NCI-H510A (cell line): ENCODE data around the gene PRPF19.
A peak's percentile ranks its signal among the peaks of the same experiment; 100 is the strongest.
"Not testable (repeated sequence)": the region's sequence is repeated elsewhere in the genome, so short reads cannot be mapped to it uniquely, and the experiment has no call there.

Experiments
- DNase-seq: peaks from one replicate; lab custom pipeline; 2025; lab: John Stamatoyannopoulos, UW

Gene PRPF19

DNA sequence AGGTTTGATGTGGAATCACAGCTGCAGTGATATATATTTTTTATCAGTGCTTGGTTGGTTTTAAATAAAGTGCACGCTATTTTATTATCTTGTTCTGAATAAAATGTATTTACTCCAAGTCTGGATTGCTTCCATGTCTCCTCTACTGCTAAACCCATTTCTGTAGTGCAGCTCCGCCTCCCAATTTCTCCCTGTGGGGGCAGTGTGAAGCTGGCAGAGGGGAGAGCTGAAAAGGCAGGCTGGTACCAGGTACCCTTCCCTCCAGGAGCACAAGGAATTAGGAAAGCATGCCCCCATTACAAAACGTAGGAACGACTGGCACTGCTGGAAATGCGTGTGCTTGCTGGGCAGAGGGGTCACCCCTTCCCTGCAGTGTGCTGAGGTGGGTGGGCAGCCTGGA, 16.9 kb upstream of the PRPF19 start:
- no peak for DNase-seq

DNA sequence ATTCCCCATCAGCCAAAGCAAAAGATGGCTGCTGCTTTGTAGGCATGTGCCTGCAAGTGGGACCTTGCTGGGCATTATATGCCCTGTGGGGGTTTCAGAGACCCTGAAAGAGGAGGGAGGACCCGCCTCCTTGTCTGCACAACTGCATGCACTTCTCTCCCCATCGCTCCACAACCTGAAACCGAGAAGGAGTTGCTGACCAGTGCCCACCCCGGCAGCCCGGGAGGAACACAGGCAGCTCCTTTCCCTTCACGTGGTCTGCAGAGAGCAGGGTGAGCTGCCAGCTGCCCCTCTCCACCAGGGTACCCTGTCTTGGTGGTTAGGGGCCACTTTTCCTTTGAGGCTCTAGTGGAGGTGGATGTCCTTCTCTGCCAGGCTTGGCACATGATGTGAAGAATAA, 16.5 kb upstream of the PRPF19 start:
- no peak for DNase-seq

DNA sequence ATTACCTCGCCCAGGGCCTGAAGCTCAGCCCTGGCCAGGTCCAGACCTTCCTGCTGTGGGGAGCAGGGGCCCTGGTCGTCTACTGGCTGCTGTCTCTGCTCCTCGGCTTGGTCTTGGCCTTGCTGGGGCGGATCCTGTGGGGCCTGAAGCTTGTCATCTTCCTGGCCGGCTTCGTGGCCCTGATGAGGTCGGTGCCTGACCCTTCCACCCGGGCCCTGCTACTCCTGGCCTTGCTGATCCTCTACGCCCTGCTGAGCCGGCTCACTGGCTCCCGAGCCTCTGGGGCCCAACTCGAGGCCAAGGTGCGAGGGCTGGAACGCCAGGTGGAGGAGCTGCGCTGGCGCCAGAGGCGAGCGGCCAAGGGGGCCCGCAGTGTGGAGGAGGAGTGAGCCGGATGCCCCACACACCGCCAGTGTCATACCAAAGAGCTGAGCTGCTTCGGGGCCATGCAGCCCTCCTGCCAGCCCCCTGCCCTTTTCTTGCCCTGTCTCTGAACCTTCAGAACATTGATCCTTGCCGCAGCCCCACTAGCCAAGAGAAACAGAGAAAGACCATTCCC, 15.5 kb upstream of the PRPF19 start:
- DNase-seq: no peak

DNA sequence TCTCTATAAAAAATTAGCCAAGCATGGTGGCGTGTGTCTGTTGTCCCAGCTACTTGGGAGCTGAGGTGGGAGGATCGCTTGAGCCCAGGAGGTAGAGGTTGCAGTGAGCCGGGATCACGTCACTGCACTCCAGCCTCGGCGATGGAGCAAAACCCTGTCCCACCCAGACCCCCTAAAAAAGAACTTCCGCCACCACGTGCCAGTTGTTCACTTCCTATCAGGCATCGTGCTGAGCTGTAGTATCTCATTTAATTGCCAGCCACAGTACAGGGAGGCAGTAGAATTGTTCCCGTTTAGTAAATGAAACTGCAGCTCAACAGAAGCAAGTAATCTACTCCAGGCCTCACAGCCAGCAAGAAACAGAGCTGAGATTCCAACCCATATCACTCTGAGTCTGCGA, 14.9 kb upstream of the PRPF19 start:
- no peak for DNase-seq

DNA sequence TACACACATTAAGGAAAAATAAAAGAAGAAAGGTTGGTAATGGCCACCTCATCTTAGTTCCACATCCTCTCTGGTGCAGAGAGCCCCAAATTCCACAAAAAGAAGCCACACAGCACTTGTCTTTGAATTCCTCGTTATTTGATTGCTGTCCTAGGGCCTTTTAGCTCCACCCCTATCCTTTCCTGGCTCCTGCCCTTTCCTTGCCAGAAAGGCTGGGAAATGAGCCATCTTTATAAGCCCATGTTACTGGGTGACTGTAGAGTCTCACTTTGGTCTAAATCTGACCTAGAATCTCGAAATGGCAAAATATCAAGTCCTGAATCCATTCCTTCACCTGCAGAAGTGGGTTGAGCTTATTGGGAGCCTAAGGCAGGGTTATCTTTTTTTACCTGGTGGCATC, 13.6 kb upstream of the PRPF19 start:
- no peak for DNase-seq

DNA sequence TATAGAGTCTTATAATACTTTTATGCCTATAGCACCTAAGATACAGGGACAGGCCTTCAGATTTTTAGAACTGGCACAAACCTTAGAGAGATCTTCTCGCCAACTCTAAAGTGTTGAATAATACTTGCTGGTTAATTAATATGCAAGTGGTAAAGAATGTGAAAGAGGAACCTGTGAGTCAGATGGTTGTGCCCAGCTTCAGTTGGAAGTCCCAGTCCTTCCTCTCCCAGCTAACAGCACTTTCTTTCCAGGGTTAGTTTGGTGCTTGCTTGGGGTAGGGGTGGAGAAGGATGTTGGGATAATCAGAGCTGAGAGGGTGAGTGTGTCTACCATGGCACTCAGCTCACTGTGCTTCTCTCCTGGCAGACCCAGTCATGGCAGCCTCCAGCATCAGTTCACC, 12.9 kb upstream of the PRPF19 start:
- DNase-seq: no peak

DNA sequence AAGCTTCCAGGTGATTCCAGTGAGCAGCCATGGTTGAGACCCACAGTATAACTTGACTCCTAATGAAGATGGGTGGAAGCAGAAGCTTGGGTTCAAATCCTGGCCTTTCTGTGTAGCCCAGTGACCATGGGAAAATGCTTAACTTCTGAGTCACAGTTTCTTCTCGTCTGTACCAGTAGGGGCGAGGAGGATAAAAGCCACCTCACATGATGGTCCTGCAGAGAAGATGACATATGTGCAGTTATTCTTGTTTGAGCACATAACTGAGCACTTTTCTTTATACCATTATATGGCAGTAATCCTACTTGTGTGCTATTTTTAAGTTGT, 12.5 kb upstream of the PRPF19 start:
- DNase-seq: no peak

DNA sequence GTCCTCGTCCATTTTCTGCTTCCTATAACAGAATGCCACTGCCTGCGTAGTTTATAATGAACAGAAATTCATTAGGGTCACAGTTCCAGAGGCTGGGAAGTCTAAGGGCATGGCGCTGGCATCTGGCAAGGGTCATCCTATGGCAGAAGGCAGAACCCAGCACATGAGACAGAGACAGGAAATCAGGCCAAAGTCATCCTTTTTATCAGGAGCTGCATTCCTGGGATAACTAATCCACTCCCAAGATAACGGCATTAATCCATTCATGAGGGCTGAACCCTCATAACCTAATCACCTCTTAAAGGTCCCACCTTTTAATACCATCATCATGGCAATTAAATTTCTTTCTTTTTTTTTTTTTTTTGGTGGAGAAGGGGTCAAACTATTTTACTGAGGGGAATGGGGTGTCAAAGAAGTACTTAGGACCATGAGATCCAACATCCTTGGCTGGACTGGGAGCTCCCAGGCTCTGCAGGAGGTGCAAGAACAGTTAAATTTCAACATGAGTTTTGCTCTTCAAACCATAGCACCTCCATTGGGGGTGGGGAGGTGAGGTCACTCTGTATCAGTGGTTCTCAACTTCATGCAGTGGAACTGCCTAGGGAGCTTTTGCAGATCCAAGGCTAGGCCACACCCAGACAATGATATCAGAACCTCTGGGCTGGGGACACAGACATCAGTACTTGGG, 12.0 kb upstream of the PRPF19 start:
- no peak for DNase-seq

DNA sequence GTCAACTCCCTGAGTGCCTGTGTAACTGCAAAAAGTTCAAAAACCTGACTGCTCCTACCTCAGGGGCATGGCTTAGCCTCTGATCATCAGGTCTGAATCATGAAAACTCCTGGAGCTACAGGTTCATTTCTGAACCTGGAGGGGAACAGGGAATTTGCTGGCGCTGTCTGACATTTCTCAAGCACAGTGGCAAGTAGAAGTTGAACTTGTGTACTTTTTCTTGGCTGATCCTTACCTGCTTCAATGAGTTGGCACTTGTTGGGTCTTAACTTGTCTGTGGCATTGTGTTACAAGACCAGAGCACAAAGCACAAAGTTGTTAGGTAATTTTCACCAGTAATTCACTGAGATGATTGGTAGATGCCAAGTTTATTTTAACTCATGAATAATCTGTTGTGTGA, 10.9 kb upstream of the PRPF19 start:
- DNase-seq: no peak

DNA sequence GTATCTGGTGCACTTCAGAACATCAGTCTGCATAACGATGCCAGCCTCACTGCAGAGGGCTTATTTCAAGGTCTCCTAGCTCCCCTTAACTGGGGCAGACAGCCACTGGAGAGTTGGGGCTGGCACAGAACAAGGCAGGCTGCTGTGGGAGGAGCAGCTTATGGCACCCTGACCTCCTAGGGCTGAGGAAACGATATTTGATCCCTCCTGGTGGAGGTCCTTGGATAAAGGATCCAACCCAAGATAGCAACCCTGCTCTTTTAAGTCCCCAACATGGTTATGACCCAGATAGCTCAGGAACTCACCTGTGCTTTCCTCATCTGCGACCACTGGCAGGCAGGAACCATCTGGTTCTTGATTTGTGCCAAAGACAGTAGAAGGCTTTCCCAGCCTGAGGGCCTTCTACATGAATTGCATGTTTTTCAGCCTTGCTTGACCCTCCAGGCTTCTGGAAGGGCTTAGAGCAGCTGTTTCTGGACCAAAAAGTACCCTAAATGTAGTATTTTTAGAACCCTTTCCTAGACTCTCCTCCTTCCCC, 10.4 kb upstream of the PRPF19 start:
- DNase-seq: no peak

DNA sequence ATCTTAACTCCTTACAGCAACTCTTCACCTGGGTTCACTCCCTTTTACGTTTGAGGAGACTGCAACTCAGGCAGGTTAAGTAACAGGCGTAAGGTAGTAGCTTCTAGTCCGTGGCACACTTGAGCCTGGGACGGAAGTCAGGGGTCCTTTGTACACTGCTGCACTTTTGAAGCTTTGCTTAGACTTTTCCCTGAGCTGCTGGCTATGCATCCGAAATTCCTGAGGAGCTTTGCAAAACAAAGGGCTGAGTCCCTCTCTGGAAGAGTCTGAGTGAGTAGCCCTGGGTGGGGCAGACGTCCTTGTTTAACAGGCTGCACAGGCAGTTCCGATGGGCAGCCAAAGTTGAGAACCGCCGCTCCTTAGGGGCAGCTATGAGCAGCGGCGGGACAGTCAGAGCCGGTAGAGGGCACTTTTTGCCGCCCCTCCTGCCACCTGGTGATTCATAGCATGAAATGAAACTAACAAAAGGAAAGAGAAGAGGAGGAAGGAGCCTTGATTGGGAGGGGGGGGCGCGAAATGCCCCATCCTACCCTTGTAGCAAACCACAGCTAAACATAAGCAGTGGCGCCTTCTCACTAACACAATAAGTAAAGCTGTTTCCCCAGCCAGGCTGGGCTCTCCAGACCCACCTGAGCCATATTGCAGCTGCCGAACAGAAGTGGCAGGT, 9.0 kb upstream of the PRPF19 start:
- DNase-seq: no peak

DNA sequence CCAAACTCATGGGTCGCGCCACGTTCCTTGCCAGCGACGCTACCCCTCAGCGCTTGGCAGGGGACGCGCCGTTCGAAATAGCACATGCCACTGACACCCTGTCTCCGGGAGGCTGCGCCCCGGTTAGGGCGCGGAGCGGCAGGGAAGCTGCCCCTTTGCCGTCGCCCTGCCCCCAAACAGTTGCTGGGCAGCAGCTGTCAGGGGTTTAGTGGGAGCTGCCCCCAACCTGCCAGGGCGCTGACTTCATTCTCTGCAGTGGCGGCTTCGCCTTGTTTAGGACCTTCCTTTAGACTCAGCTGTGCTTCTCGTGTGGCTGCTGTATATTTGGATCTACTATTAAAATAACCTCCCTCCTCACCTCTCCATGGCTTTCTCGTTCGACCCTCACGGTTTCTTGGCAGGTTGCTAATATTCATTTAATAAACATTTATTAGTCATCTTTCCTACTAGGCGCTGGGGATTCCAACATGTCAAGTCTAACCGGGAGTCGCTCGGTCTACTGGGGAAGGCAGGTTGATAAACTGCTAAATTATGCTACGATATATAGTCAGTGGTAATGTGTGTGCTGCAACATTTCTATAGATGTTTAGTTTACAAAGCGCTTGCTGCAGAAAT, 8.4 kb upstream of the PRPF19 start:
- no peak for DNase-seq

DNA sequence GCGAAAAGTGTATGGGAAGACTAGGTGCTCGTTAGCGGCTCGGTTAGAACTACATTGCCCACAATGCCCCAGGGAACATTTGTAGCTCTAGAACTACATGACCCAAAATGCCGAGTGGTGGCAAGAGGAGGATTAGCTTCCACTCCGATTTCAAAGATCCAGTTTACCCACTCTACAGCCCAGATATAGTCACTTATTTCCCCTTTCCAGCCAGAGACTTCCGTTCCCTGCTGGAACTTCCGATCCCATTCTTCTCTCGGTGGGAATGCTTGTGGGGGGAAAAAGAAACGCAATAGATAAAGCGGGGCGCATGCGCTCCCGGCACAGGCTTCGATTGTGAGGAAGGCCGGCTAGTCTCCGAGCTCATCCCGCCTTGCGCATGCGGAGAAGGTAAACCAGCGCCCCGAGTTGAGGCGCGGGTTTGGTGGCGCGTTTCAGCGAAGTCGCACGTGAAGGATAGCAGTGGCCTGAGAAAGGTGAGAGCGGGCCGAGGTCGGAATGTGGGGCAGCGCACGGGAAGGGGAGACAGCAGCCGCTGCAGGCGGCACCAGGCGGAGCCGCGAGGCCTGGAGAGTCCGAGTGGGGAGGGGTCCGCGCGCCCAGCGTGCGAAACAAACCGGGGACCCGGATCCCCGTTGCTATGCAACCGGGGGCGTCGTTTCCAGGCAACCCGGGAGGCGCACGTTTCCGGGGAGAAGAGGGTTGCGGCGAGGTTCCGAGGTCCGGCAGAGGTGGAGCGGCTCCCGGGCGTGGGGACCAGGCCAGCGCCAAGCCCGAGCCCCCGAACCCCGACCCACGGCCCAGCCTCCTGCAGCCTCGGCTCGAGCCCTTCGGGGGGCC, 7.6 kb upstream of the PRPF19 start, which contains the start of gene TMEM109:
TSS of gene TMEM109 (plus strand) at position 366 of the 840 bp plus-strand sequence. CDS start 5,536 bp downstream, outside the sequence.
- DNase-seq: peak; percentile 81

DNA sequence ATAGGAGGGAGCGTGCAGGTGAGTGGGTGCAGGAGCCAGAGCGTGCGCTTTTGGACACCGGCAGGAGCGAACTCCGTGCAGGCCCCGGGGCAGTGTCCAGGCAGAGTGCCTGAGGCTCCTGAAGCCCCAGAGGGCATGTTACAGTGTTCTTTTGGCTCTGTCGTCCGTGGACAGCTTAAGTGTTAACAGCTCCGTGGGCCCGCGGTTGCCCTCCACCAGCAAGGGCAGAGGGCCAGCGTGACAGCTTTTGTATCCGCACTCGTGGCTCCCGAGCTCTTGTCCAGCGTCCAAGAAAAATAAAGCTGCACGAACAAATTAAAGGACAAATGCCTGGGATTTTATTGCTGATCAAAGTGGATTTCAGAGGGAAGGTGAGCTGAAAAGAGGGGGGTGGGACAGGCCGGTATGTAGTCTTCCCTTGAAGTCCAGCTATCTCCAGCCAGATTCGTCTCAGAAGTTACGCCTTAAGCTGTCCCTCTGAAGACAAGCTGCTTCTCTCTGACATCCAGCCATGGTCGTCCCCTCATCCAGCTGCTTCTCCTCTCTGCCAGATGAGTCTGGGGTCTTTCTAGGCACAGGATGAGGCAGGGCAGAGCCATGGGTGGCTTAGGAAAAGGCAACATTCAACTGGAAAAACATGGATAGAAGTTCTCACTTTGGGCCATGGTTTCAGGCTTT, 6.6 kb upstream of the PRPF19 start:
- no peak for DNase-seq

DNA sequence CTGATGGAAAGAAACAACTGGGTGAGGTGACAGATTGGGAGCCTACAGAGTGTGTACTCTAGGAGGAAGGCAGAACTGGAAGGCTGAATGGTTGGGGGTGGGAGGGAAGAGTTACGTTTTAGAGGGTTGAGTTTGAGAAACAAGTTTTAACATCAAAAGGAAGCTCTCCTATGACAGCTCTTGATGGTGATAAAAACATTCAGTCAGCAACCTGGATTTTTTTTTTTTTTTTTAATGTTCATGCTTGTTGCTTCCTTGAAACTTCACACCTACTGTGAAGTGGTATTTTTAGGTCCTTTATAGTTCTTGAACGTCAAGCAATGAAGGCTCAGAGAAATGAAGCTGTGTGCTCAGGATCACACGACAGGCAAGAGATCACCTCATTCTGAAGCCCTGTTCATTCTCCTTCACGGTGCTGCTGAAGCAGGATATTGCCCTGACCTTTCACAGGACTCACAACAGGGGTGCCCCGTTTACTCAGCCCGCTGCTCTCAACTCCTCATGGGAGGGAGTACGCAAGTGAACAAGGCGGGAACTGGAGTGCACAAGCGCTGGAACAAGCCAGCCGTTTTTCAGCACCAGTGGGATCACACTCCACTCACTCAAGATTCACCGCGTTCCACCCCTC, 6.0 kb upstream of the PRPF19 start:
- no peak for DNase-seq

DNA sequence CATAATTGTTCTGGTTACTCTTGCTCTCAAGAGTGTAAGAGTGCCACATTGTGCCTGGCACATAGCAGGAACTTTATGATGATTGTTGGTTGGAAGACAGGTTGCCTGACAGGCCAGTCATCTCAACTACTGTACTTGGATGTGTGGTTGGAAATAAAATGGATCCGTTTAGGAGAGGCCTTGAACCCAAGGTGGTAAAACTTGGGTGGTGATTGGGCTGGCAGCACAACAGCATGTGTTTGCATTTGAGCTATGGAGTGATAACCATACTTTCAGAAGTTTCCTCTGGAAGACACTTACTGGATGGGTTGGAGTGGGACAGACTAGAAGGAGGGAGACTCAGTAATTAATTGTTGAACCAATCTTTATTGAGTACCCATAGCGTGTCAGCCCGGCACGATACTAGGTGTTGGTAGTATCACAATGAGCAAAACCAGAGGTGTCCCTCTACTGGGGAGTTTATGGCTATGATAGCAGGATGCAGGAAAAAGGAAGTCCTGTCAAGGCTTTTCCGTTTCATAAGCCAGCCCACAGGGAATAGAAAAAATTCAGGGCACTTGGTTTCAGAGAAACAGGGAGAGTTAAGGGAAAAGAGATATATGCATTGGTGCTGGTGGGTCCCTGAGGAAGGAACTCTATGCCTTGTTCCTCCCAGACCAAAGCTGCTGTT, 4.5 kb upstream of the PRPF19 start:
- no peak for DNase-seq

DNA sequence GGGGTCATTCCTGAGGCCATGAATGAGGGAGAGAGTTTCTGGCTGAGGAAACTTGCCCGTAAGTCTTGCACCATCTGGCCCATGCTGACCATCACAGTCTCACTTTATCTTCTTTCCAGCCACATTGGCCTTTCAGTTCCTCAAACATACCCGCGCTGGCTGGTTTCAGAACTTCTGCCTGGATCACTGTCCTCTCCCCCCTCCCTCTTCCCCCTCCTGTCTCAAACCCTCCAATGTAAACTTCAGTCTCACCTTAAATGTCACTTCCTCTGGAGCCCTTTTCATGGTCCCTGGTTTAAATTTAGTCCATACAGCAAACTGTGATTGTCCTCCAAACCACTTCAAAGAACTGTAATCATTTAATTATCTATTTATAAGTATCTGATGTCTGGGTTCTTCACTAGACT, 3.9 kb upstream of the PRPF19 start:
- no peak for DNase-seq

DNA sequence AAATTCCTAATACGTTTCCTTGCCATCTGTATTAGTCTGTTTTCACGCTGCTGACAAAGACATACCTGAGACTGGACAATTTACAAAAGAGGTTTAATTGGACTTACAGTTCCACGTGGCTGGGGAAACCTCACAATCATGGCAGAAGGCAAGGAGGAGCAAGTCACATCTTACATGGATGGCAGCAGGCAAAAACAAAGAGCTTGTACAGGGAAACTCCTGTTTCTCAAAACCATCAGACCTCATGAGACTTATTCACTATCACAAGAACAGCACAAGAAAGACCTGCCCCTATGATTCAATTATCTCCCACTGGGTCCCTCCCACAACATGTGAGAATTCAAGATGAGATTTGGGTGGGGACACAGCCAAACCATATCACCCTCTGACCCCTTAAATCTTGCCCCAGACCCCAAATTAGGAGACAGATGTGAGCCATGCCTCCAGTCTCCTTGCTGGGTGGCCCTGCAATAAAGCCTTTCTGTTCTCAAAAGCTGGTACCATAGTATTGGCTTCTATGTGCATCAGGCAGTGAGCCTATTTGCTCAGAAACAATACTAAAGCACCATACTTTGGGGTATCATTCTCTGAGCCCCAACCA, 3.4 kb upstream of the PRPF19 start:
- DNase-seq: not testable (repeated sequence)

DNA sequence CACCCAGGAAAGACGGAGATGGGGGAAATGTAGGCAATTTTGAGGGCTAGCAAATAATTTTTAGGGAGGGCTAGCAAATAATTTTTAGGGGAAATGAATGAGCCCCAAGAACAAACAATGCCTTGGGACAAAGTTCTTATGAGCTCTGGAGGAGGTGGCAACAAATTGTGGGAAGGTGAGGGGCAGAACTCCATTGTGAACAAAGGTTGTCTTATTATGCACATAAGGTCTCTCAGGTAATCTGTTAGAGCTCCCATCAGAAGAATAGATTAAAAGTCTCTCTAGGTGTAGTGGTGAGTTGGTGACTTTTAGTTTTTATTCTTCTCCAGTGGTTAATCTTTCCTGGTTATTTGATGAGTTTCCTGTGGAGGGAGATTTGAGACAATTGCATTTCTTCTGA, 2.4 kb upstream of the PRPF19 start:
- DNase-seq: no peak

DNA sequence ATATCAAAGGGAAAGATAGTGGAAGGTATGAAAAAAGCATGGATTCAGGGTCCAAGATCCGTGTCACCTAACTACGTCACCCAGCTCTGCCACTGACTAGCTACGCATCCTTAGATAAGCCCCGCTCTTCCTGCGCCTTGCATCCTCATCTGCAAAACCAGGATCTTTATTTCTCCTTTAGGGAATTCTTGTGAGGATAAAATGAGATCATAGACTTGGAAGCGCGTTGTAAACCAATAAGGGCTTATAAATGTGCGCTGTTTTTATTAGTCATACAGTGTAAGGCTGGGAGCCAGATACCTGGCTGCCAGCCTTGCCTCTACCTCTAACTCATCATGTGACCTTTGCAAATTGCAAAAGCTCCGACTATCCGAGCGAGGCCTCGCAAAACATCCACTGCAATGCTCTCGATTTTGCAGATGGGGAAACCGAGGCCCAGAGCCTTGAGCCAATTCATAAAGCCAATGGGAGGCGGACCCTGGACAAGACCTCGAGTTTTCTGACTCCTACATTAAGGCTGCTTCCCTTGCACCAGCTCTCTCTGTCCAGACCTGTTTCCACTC, 753 bp downstream of the PRPF19 start:
- no peak for DNase-seq
